OCI-LY3 (cell line): Measurements from ENCODE around the gene SCARB1.

Experiments
- H2AFZ ChIP-seq: fragments of 200-600, 300-600 bp; shearing (Covaris generic); 2 replicates; pipeline ENCODE4 v1.6.0; 2014; ENCODE audit warnings: antibody characterized with exemption, low read depth, low read length
- H3K27ac ChIP-seq: fragments of 200-600, 300-600 bp; sonication (generic); 2 replicates; pipeline ENCODE4 v1.5.1; 2014; ENCODE audit warnings: mild to moderate bottlenecking, low read length, moderate library complexity, mixed read lengths
- H3K27me3 ChIP-seq: fragments of 200-600, 300-600 bp; sonication (generic); 2 replicates; pipeline ENCODE4 v1.6.1; 2014; ENCODE audit warnings: low read depth, low read length, mixed read lengths
- H3K36me3 ChIP-seq: fragments of 200-600, 300-600 bp; sonication (generic); replicated peaks from 2 replicates; pipeline ENCODE3; 2014; ENCODE audit warnings: low read depth, low read length, mixed read lengths
- H3K4me1 ChIP-seq: fragments of 300-600, 200-600 bp; sonication (generic); 2 replicates; pipeline ENCODE4 v1.6.1; 2014; ENCODE audit warnings: low read length, mixed read lengths
- H3K4me2 ChIP-seq: fragments of 200-600, 300-600 bp; sonication (generic); 2 replicates; pipeline ENCODE4 v1.6.1; 2014; ENCODE audit warnings: low read length, mixed read lengths
- H3K4me3 ChIP-seq: fragments of 300-600, 200-600 bp; sonication (generic); 2 replicates; pipeline ENCODE4 v1.5.1; 2014; ENCODE audit warnings: antibody characterized with exemption, mild to moderate bottlenecking, low read length, moderate library complexity
- H3K79me2 ChIP-seq: fragments of 300-600, 200-600 bp; shearing (Covaris generic); 2 replicates; pipeline ENCODE4 v1.6.1; 2014; ENCODE audit warnings: mild to moderate bottlenecking, low read length, mixed read lengths
- H3K9ac ChIP-seq: fragments of 300-600, 200-600 bp; shearing (Covaris generic); 2 replicates; pipeline ENCODE4 v1.6.0; 2014; ENCODE audit warnings: mild to moderate bottlenecking, low read length, moderate library complexity
- H3K9me3 ChIP-seq: fragments of 200-600, 300-600 bp; shearing (Covaris generic); 2 replicates; pipeline ENCODE4 v1.6.1; 2014; ENCODE audit warnings: low read length, mixed read lengths; ENCODE audit not compliant: insufficient read depth
- H4K20me1 ChIP-seq: fragments of 200-600, 300-600 bp; sonication (generic); 2 replicates; pipeline ENCODE4 v1.6.1; 2016; ENCODE audit warnings: low read length, mixed read lengths; ENCODE audit not compliant: insufficient read depth
- EZH2phosphoT487 ChIP-seq: fragments of 200-600 bp; shearing (Covaris generic); IDR thresholded peaks from 2 replicates; pipeline ENCODE4 v1.6.1; 2018; ENCODE audit warnings: antibody characterized with exemption, mixed run types, low read depth
- TF ChIP-seq, protein P1 (sequence below): fragments of 200-600, 300-600 bp; sonication (generic); IDR thresholded peaks from 2 replicates; pipeline ENCODE4 v1.5.1; 2014; ENCODE audit warnings: antibody characterized with exemption, low read length, low read depth

Gene SCARB1

DNA sequence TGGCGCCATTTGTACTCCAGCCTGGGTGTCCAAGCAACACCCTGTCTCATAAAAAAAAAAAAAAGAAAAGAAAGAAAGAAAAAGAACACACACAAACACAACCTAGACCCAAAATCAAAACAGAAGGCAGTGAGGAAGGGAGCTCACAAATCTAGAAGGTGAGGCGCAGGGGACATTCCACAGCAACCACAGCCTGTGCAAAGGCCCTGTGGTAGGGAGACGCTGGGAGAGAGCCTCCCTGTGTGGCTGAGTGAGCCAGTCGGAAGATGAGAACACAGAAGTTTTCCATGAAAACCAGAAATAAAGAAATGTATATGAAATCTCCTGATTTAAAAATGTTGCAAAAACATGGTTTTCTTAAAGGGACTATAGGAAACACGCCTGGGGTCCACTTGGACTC lies 44.6 kb downstream of the SCARB1 start:
- H3K36me3 ChIP-seq, result peaks cover 28% of the 10 kb centered on the region
- H3K9ac ChIP-seq, result no peak overlapping the region
- H3K4me2 ChIP-seq, result no peak overlapping the region
- no peak overlapping the region for H3K27ac ChIP-seq
- peaks cover 26% of the 10 kb centered on the region for H4K20me1 ChIP-seq
- H3K4me1 ChIP-seq, result no peaks in the 10 kb centered on the region
- peaks cover 48% of the 10 kb centered on the region for H3K79me2 ChIP-seq
- no peak overlapping the region for H3K4me3 ChIP-seq
- no peaks in the 10 kb centered on the region for H3K27me3 ChIP-seq
- H3K9me3 ChIP-seq, result no peaks in the 10 kb centered on the region
- H2AFZ ChIP-seq, result no peak overlapping the region
- TF ChIP-seq, protein P1, sequence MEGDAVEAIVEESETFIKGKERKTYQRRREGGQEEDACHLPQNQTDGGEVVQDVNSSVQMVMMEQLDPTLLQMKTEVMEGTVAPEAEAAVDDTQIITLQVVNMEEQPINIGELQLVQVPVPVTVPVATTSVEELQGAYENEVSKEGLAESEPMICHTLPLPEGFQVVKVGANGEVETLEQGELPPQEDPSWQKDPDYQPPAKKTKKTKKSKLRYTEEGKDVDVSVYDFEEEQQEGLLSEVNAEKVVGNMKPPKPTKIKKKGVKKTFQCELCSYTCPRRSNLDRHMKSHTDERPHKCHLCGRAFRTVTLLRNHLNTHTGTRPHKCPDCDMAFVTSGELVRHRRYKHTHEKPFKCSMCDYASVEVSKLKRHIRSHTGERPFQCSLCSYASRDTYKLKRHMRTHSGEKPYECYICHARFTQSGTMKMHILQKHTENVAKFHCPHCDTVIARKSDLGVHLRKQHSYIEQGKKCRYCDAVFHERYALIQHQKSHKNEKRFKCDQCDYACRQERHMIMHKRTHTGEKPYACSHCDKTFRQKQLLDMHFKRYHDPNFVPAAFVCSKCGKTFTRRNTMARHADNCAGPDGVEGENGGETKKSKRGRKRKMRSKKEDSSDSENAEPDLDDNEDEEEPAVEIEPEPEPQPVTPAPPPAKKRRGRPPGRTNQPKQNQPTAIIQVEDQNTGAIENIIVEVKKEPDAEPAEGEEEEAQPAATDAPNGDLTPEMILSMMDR, result no peak
- TF ChIP-seq EZH2phosphoT487, result no peak

DNA sequence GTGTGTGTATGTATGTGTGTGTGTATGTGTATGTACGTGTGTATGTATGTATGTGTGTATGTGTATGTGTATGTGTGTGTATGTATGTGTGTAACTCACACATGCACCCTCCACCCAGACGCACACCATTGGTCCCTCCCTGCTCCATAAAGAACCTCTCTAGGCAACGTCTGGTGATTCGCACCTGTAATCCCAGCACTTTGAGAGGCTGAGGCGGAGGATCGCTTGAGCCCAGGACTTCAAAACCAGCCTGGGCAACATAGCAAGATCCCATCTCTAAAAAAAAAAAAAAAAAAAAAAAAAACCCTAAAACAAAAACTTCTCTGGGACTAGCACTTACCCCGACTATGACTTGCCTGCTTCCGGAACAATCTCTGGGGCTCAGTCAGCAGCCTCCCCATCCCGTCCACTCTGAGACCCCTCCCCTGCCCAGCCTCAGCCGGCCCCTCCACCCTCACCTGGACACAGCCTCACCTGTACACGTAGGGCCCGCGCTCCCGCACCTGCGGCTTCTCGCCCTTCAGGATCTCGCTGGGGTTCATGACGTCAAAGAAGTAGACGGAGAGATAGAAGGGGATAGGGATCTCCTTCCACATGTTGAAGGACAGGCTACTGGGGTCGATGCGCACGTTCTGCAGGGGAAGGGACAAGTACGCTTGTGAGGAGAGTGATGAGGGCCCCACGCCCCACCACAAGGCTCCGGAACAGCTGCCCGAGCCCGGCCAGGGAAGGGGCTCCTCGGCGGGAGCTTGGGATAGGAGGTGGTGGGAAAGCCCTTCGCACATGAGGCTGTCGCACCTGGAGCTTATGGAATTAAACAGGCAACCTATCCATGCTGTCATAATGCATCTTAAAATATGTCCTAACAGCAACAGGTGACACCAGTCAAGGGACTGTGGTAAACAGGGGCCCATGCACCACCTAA lies 46.3 kb downstream of the SCARB1 start:
- no peak overlapping the region for H3K4me3 ChIP-seq
- peaks cover 42% of the 10 kb centered on the region for H3K36me3 ChIP-seq
- peaks cover 2% of the 10 kb centered on the region; the same call in 1 of the 2 replicates for H3K4me1 ChIP-seq
- no peak for TF ChIP-seq EZH2phosphoT487
- TF ChIP-seq, protein P1, result no peak
- H3K79me2 ChIP-seq, result peaks cover 33% of the 10 kb centered on the region
- peaks cover 21% of the 10 kb centered on the region for H4K20me1 ChIP-seq
- H3K9ac ChIP-seq, result no peak overlapping the region
- H3K27ac ChIP-seq, result no peak overlapping the region
- H3K9me3 ChIP-seq, result no peaks in the 10 kb centered on the region
- H3K4me2 ChIP-seq, result no peak overlapping the region
- no peak overlapping the region for H2AFZ ChIP-seq
- no peaks in the 10 kb centered on the region for H3K27me3 ChIP-seq

DNA sequence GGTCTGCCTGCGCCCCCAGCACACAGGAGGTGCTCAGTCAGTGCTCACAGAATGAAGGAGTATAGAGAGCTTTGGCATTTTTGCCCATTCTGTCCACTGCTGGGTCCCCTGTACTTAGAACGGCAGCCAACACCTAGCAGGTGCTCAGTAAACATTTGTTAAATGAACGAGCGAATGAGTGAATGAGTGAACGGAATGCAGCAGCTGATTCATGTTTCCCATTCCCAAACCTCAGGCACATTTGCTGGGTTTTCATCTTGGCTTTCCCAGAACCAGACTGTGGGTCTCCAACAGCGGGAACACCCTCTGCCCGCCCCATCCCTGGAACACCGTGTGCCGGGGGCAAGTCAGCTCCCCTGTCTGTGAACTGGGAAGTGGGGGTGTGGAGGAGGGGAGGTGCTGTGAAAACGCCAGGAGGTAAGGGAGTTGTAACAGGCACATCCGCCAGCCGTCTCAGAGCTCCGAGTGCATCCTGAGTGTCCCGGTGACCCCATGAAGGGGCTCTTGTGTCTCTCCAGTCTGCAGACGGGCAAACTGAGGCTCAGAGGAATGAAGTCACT lies 47.3 kb downstream of the SCARB1 start:
- Histone ChIP-seq H3K4me2 (no peak overlapping the region), H3K9ac (no peak overlapping the region), H3K4me1 (peaks cover 11% of the 10 kb centered on the region), H2AFZ (no peak overlapping the region), H3K27me3 (no peaks in the 10 kb centered on the region), H4K20me1 (peaks cover 21% of the 10 kb centered on the region), H3K9me3 (no peaks in the 10 kb centered on the region), H3K36me3 (peaks cover 52% of the 10 kb centered on the region), H3K79me2 (peaks cover 24% of the 10 kb centered on the region), H3K4me3 (no peak overlapping the region), H3K27ac (no peak overlapping the region)
- TF ChIP-seq, protein P1, result no peak
- TF ChIP-seq EZH2phosphoT487, result no peak
